GM13976 (cell line): ENCODE measurements around the gene TMIGD1.

Source experiments
- DNase-seq: peaks from one replicate; pipeline ENCODE4 v3.0.0; 2012; ENCODE audit warnings: low spot score
- in situ Hi-C: fragments of 300-500 bp; cut with MboI; formaldehyde crosslinking; loops from one replicate; pipeline ENCODE4 v1.12.0; 2022; ENCODE audit warnings: low sequenced_read_pairs, mixed read lengths, inconsistent platforms; ENCODE audit not compliant: unreplicated experiment
- TF ChIP-seq, protein P1 (sequence below): IDR thresholded peaks from 2 replicates; pipeline ENCODE4 v1.5.1; 2012; ENCODE audit warnings: borderline replicate concordance, mild to moderate bottlenecking; ENCODE audit not compliant: insufficient read depth; ENCODE audit errors: extremely low read depth, missing control alignments, control extremely low read depth

The TMIGD1 gene

DNA sequence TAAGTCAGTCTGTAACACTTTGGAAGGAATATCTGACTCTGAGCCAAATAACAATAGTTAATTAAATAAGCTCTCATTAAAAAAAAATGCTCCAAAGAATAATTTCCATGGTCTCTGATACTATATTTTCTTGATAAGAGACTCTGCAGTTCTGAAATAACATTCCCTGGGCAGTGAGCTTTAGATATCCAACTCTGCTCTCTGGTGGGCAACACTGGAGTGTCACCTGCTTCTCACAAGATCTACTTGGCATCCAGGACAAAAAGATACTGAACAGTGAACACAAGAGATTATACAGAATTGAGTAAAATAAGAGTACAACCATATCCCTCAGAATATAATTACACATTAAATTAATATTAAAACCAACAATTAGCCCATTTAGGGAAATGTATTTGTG lies 55.8 kb downstream of the TMIGD1 start:
- in situ Hi-C loops = no loop called here
- DNase-seq = no peak
- TF ChIP-seq, protein P1, sequence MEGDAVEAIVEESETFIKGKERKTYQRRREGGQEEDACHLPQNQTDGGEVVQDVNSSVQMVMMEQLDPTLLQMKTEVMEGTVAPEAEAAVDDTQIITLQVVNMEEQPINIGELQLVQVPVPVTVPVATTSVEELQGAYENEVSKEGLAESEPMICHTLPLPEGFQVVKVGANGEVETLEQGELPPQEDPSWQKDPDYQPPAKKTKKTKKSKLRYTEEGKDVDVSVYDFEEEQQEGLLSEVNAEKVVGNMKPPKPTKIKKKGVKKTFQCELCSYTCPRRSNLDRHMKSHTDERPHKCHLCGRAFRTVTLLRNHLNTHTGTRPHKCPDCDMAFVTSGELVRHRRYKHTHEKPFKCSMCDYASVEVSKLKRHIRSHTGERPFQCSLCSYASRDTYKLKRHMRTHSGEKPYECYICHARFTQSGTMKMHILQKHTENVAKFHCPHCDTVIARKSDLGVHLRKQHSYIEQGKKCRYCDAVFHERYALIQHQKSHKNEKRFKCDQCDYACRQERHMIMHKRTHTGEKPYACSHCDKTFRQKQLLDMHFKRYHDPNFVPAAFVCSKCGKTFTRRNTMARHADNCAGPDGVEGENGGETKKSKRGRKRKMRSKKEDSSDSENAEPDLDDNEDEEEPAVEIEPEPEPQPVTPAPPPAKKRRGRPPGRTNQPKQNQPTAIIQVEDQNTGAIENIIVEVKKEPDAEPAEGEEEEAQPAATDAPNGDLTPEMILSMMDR = no peak

DNA sequence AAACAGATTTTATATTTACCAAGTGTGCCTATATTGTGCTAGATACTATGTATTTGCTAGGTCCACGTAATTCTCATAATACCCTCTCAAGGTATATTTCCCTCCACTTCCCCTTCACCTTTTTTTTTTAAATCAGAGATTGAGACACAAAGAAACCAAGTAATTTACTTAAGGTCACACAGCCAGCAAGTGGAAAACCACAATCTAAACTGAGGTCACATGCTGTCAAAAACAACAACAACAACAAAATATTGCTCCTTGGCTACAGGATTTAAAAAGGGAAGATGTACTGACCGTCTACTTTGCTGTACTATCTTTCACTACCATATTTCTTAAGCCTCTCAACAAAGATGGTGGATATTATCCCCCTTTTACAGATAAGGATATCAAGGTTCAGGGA lies 57.9 kb downstream of the TMIGD1 start:
- DNase-seq = no peak
- in situ Hi-C loops = no loop called here
- TF ChIP-seq, protein P1 = no peak

DNA sequence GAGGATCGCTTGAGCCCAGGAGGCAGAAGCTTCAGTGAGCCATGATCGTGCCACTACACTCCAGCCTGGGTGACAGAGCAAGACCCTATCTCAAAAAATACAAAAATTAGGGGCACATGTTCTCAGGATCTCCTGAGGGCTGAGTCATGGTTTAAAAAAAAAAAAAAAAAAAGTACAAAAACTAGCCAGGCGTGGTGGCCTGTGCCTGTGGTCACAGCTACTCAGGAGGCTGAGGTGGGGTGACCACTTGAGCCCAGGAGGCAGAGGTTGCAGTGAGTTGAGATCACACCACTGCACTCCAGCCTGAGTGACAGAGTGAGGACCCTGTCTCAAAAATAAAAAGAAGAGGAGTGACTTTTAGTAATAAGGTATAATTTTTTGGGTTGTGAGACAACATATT lies 59.0 kb downstream of the TMIGD1 start:
- DNase-seq = no peak
- TF ChIP-seq, protein P1 = no peak
- in situ Hi-C loops = no loop called here

DNA sequence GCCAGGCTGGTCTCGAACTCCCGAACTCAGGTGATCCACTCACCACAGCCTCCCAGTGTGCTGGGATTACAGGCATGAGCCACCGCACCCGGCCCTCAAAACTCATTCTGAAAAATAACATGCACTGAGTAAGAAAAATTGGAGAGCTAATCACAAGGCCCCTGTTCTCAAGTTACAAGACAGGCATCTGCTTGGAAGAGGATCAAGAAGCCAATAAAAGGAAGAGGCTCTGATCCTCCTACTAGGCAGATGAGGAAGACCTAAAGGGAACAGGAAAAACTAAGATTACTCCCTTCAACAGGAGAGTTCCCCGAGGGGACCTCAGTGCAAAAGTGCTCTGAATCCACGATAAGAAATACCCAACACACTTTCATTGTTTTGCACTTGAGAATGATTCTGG lies 60.5 kb downstream of the TMIGD1 start:
- in situ Hi-C loops = no loop called here
- TF ChIP-seq, protein P1 = no peak
- no peak for DNase-seq

DNA sequence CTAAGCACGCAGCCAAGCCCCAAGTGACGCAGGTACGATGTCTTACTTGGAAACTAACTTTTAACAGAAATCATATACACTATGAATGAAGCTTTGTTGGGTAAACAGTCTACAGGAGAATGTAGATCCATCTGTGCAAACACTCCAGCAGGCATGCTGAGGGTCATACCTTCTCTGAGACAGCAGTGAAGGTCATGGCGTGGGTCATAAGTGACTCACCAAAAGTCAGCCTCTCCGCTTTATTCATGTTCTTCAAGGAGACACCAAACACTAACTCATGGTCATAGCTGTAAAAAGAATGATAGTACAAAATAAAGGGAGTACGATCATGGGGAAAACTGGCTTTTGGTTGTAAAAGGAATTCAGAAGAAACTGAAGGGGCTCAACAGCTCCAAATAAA lies 62.8 kb downstream of the TMIGD1 start:
- TF ChIP-seq, protein P1 = no peak
- in situ Hi-C loops = no loop called here
- DNase-seq = no peak

DNA sequence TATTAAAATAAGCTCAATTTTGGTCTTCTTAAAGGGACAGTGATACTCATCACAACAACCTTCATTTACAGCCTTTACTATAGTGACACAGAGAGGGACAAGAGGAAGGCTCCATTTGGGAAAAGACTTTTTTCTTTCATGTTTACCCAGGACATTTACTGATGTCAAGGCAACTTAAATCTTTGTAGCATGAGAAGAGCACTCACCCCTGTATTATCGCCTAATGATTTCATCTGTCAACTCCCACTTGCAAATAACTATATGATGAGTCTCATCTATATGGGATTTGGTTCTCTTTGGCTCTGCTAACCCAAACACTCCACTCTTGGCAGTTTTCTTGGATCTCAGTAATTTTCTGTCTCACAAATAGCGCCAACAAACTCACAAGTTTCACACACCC lies 66.2 kb downstream of the TMIGD1 start:
- DNase-seq = no peak
- TF ChIP-seq, protein P1 = no peak
- in situ Hi-C loops = no loop called here
